ENCODE data around the gene SLC6A9. TPM values are rescaled to one million over a fixed set of nuclear protein-coding genes. Genes with fewer than 3 reads are reported as not detected.

The SLC6A9 gene
- total RNA-seq, 4 donors from 2014 or later, result 0.16 to 0.63 (median 0.29) TPM; not detected in 1

- no peak overlapping the region for H3K4me3 ChIP-seq
- ATAC-seq (no peak), DNase-seq (no peak)
- TF ChIP-seq POLR2A (IDR thresholded peaks at IDR 0.05) (no peak), CTCF (IDR thresholded peaks at IDR 0.05 in 4 of 5, conservative IDR thresholded peaks at IDR 0.05 in 1 of 5) (no peak)
- H3K27me3 ChIP-seq, result no peaks in the 10 kb centered on the region
- no peak overlapping the region for H3K27ac ChIP-seq
- H3K9me3 ChIP-seq, result no peaks in the 10 kb centered on the region
- H3K4me1 ChIP-seq, result peaks cover 14 to 30% of the 10 kb centered on the region in 2 donors
- intact Hi-C loops (cut with DNase I; ENCODE audit: low total_unique reads) (no loop called here), in situ Hi-C loops (cut with MboI; ENCODE audit: low sequenced_read_pairs in 4 of 4) (no loop called here)
- H3K36me3 ChIP-seq, result peaks cover 0 to 55% of the 10 kb centered on the region in 2 donors
Observed at GRCh38 chr1:43968348-43968948, 62.8 kb downstream of the SLC6A9 start.

- DNase-seq (no peak), ATAC-seq (no peak)
- peaks cover 0 to 6% of the 10 kb centered on the region in 2 donors for H3K4me1 ChIP-seq
- TF ChIP-seq POLR2A (IDR thresholded peaks at IDR 0.05), result no peak
- no peak for TF ChIP-seq CTCF (IDR thresholded peaks at IDR 0.05 in 4 of 5, conservative IDR thresholded peaks at IDR 0.05 in 1 of 5)
- H3K9me3 ChIP-seq, result no peaks in the 10 kb centered on the region
- H3K36me3 ChIP-seq, result peaks cover 0 to 74% of the 10 kb centered on the region in 2 donors
- intact Hi-C loops (cut with DNase I; ENCODE audit: low total_unique reads), result no loop called here
- H3K27me3 ChIP-seq, result no peaks in the 10 kb centered on the region
- H3K27ac ChIP-seq, result no peak overlapping the region
- in situ Hi-C loops (cut with MboI; ENCODE audit: low sequenced_read_pairs in 4 of 4), result no loop called here
- H3K4me3 ChIP-seq, result no peak overlapping the region
Observed at GRCh38 chr1:43965316-43965715, 65.9 kb downstream of the SLC6A9 start.

GRCh38 chr1:43963890-43964289 is 67.4 kb downstream of the SLC6A9 start:
- H3K27me3 ChIP-seq, result no peaks in the 10 kb centered on the region
- peaks cover 0 to 5% of the 10 kb centered on the region in 2 donors for H3K4me1 ChIP-seq
- no peak for TF ChIP-seq CTCF (IDR thresholded peaks at IDR 0.05 in 4 of 5, conservative IDR thresholded peaks at IDR 0.05 in 1 of 5)
- no peak for TF ChIP-seq POLR2A (IDR thresholded peaks at IDR 0.05)
- ATAC-seq (no peak), DNase-seq (no peak)
- no peaks in the 10 kb centered on the region for H3K9me3 ChIP-seq
- intact Hi-C loops (cut with DNase I; ENCODE audit: low total_unique reads) (no loop called here), in situ Hi-C loops (cut with MboI; ENCODE audit: low sequenced_read_pairs in 4 of 4) (no loop called here)
- peaks cover 0 to 88% of the 10 kb centered on the region in 2 donors for H3K36me3 ChIP-seq
- H3K27ac ChIP-seq, result no peak overlapping the region
- no peak overlapping the region for H3K4me3 ChIP-seq

- Histone ChIP-seq H3K36me3 (peaks cover 0 to 97% of the 10 kb centered on the region in 2 donors), H3K9me3 (no peaks in the 10 kb centered on the region), H3K27ac (no peak overlapping the region), H3K27me3 (no peaks in the 10 kb centered on the region), H3K4me1 (peaks cover 0 to 5% of the 10 kb centered on the region in 2 donors), H3K4me3 (no peak overlapping the region)
- no peak for ATAC-seq
- TF ChIP-seq CTCF (IDR thresholded peaks at IDR 0.05 in 4 of 5, conservative IDR thresholded peaks at IDR 0.05 in 1 of 5) (no peak), POLR2A (IDR thresholded peaks at IDR 0.05) (no peak)
- in situ Hi-C loops (cut with MboI; ENCODE audit: low sequenced_read_pairs in 4 of 4) (no loop called here), intact Hi-C loops (cut with DNase I; ENCODE audit: low total_unique reads) (no loop called here)
- no peak for DNase-seq
Observed at GRCh38 chr1:43963006-43963405, 68.3 kb downstream of the SLC6A9 start.

- in situ Hi-C loops (cut with MboI; ENCODE audit: low sequenced_read_pairs in 4 of 4), result no loop called here
- Histone ChIP-seq H3K9me3 (no peaks in the 10 kb centered on the region), H3K27me3 (no peaks in the 10 kb centered on the region), H3K27ac (no peak overlapping the region), H3K4me1 (peaks cover 0 to 5% of the 10 kb centered on the region in 2 donors), H3K4me3 (no peak overlapping the region), H3K36me3 (peaks cover 0 to 98% of the 10 kb centered on the region in 2 donors)
- no peak for ATAC-seq
- no peak for DNase-seq
- intact Hi-C loops (cut with DNase I; ENCODE audit: low total_unique reads), result no loop called here
- TF ChIP-seq CTCF (IDR thresholded peaks at IDR 0.05 in 4 of 5, conservative IDR thresholded peaks at IDR 0.05 in 1 of 5) (no peak), POLR2A (IDR thresholded peaks at IDR 0.05) (no peak)
Observed at GRCh38 chr1:43962324-43962723, 68.9 kb downstream of the SLC6A9 start.

All from gastrocnemius medialis (tissue), 4 donors.